H1 (cell line): Measurements from ENCODE around the gene C5orf52. TPM values are rescaled to one million over a fixed set of nuclear protein-coding genes. Genes with fewer than 3 reads are reported as not detected.

ENCODE experiments used
- CTCF ChIA-PET: fragments of 300-600 bp; sonication (Branson Sonifier 250); formaldehyde crosslinking; loops from one replicate; lab custom pipeline; 2021; ENCODE audit not compliant: partially characterized antibody; lab: Charles Lee
- POLR2A ChIA-PET: fragments of 300-600 bp; sonication (Branson Sonifier 250); formaldehyde crosslinking; loops from one replicate; lab custom pipeline; 2021; ENCODE audit warnings: inconsistent platforms; ENCODE audit not compliant: partially characterized antibody; lab: Charles Lee
- DNase-seq, 2 experiments: peaks; one replicate each; pipeline versions ENCODE4 v3.0.0 to v3.0.0-alpha.2; 2010 to 2022; ENCODE audit warnings: low spot score in 2 of 2, low read depth in 1 of 2, mixed read lengths in 1 of 2
- FAIRE-seq: peaks from 2 replicates; lab custom pipeline; 2011; peaks lifted over from hg19 to GRCh38; lab: Jason Lieb, UNC
- H2AFZ ChIP-seq: 2 replicates; pipeline ENCODE4 v1.8.1; 2012; ENCODE audit warnings: low read length, inconsistent platforms
- H2AK5ac ChIP-seq: 2 replicates; pipeline ENCODE4 v1.6.1; 2013; ENCODE audit warnings: low read depth, low read length
- H2BK120ac ChIP-seq: replicated peaks from 2 replicates; pipeline ENCODE3; 2013; ENCODE audit warnings: low read depth, low read length, inconsistent platforms
- H2BK12ac ChIP-seq: 2 replicates; pipeline ENCODE4 v1.6.1; 2013; ENCODE audit warnings: low read depth, low read length
- H2BK15ac ChIP-seq: 2 replicates; pipeline ENCODE4 v1.6.1; 2013; ENCODE audit warnings: low read length
- H2BK20ac ChIP-seq: 2 replicates; pipeline ENCODE4 v1.6.1; 2013; ENCODE audit warnings: low read length
- H2BK5ac ChIP-seq: 2 replicates; pipeline ENCODE4 v1.6.1; 2013; ENCODE audit warnings: low read depth, low read length
- H3K14ac ChIP-seq: 2 replicates; pipeline ENCODE4 v1.6.1; 2013; ENCODE audit warnings: inconsistent platforms; ENCODE audit not compliant: insufficient read length
- H3K18ac ChIP-seq: 2 replicates; pipeline ENCODE4 v1.6.1; 2013; ENCODE audit warnings: low read length; ENCODE audit errors: extremely low read depth
- H3K23ac ChIP-seq: 2 replicates; pipeline ENCODE4 v1.6.1; 2013; ENCODE audit warnings: inconsistent platforms; ENCODE audit not compliant: insufficient read length
- H3K23me2 ChIP-seq: 2 replicates; pipeline ENCODE4 v1.6.1; 2013; ENCODE audit warnings: low read depth, low read length
- H3K27ac ChIP-seq: 2 replicates; pipeline ENCODE4 v1.6.1; 2011; ENCODE audit warnings: low read depth, low read length, inconsistent platforms
- H3K27me3 ChIP-seq, 4 experiments: replicated peaks in 1 of 4; 1 replicate in 1 of 4; 2 replicates in 3 of 4; pipeline versions ENCODE4 v1.6.1 to v1.8.1; 2011 to 2013; ENCODE audit warnings: low read length in 3 of 4, mild to moderate bottlenecking in 3 of 4, inconsistent platforms in 2 of 4, mixed read lengths in 2 of 4, moderate library complexity in 1 of 4; ENCODE audit not compliant: control insufficient read depth in 3 of 4, insufficient read depth in 3 of 4; ENCODE audit errors: extremely low read depth in 1 of 4
- H3K36me3 ChIP-seq, 4 experiments: 2 replicates each; pipeline versions ENCODE4 v1.6.1 to v1.8.1; 2011 to 2013; ENCODE audit warnings: mild to moderate bottlenecking in 4 of 4, low read length in 3 of 4, moderate library complexity in 2 of 4, control low read depth in 1 of 4, inconsistent platforms in 1 of 4; ENCODE audit not compliant: insufficient read depth in 4 of 4, control insufficient read depth in 2 of 4
- H3K4ac ChIP-seq: replicated peaks from 2 replicates; pipeline ENCODE3; 2013; ENCODE audit warnings: low read length, low read depth, mixed read lengths, inconsistent platforms; ENCODE audit not compliant: insufficient read length
- H3K4me1 ChIP-seq, 4 experiments: replicated peaks in 1 of 4; 1 replicate in 1 of 4; 2 replicates in 3 of 4; pipeline versions ENCODE4 v1.6.1 to v1.8.1; 2011 to 2013; ENCODE audit warnings: low read length in 3 of 4, inconsistent platforms in 2 of 4, mixed read lengths in 1 of 4; ENCODE audit not compliant: insufficient read depth in 4 of 4, control insufficient read depth in 3 of 4
- H3K4me2 ChIP-seq, 2 experiments: 2 replicates each; pipeline versions ENCODE4 v1.6.1 to v1.8.1; 2011 to 2013; ENCODE audit warnings: low read depth in 2 of 2, low read length in 2 of 2, control low read depth in 1 of 2, inconsistent platforms in 1 of 2, mild to moderate bottlenecking in 1 of 2; ENCODE audit not compliant: insufficient read depth in 1 of 2
- H3K4me3 ChIP-seq, 4 experiments: fragments of 200-600, 300-600 bp in 1 of 4; sonication (generic), shearing (Covaris generic), sonication (Bioruptor Twin) in 1 of 4; 2 replicates each; pipeline versions ENCODE4 v1.5.1 to v1.8.1; 2011 to 2016; ENCODE audit warnings: low read length in 4 of 4, low read depth in 3 of 4, control low read depth in 2 of 4, inconsistent platforms in 2 of 4, mild to moderate bottlenecking in 2 of 4, mixed read lengths in 1 of 4, moderate library complexity in 1 of 4; ENCODE audit not compliant: insufficient read depth in 2 of 4; ENCODE audit errors: extremely low read depth in 1 of 4
- H3K56ac ChIP-seq: replicated peaks from 2 replicates; pipeline ENCODE3; 2013; ENCODE audit warnings: low read depth, mild to moderate bottlenecking, mixed read lengths, low read length, inconsistent platforms; ENCODE audit not compliant: insufficient read length
- H3K79me1 ChIP-seq: 2 replicates; pipeline ENCODE4 v1.6.1; 2013; ENCODE audit warnings: low read depth, low read length, control low read depth
- H3K79me2 ChIP-seq, 2 experiments: 2 replicates each; pipeline versions ENCODE4 v1.6.1 to v1.8.1; 2012 to 2013; ENCODE audit warnings: low read length in 2 of 2, mild to moderate bottlenecking in 2 of 2, inconsistent platforms in 1 of 2; ENCODE audit not compliant: insufficient read depth in 2 of 2, control insufficient read depth in 1 of 2
- H3K9ac ChIP-seq, 4 experiments: replicated peaks in 1 of 4; 1 replicate in 1 of 4; 2 replicates in 3 of 4; pipeline versions ENCODE4 v1.6.1 to v1.8.1; 2011 to 2013; ENCODE audit warnings: low read depth in 3 of 4, low read length in 3 of 4, control low read depth in 2 of 4, mild to moderate bottlenecking in 2 of 4, moderate library complexity in 2 of 4, inconsistent platforms in 1 of 4; ENCODE audit errors: extremely low read depth in 1 of 4
- H3K9me3 ChIP-seq, 2 experiments: 2 replicates each; pipeline versions ENCODE4 v1.6.1 to v1.8.1; 2012 to 2013; ENCODE audit warnings: mild to moderate bottlenecking in 2 of 2, moderate library complexity in 2 of 2, control low read depth in 1 of 2, inconsistent platforms in 1 of 2, low read depth in 1 of 2, low read length in 1 of 2, mixed read lengths in 1 of 2; ENCODE audit not compliant: insufficient read depth in 2 of 2
- H4K20me1 ChIP-seq, 2 experiments: replicated peaks in 1 of 2; 2 replicates each; pipeline versions ENCODE3 to v1.8.1; 2011 to 2013; ENCODE audit warnings: inconsistent platforms in 2 of 2, low read length in 2 of 2, mild to moderate bottlenecking in 1 of 2; ENCODE audit not compliant: insufficient read depth in 2 of 2, control insufficient read depth in 1 of 2
- H4K5ac ChIP-seq: 2 replicates; pipeline ENCODE4 v1.6.1; 2013; ENCODE audit warnings: low read length, low read depth, mixed read lengths, inconsistent platforms; ENCODE audit not compliant: insufficient read length
- H4K8ac ChIP-seq: 2 replicates; pipeline ENCODE4 v1.8.0; 2013; ENCODE audit warnings: mild to moderate bottlenecking, moderate library complexity, low read length, inconsistent platforms; ENCODE audit not compliant: insufficient read depth; ENCODE audit errors: extremely low read depth
- H4K91ac ChIP-seq: replicated peaks from 2 replicates; pipeline ENCODE3; 2013; ENCODE audit warnings: low read length, mixed read lengths, inconsistent platforms; ENCODE audit not compliant: insufficient read length
- BRCA1 ChIP-seq: IDR thresholded peaks from 2 replicates; pipeline ENCODE4 v1.6.1; 2012; ENCODE audit warnings: low read depth, low read length, improper control_type of control experiment
- CBX5 ChIP-seq: fragments of 300-800, 300-1000 bp; sonication (generic); IDR thresholded peaks from 2 replicates; pipeline ENCODE4 v1.7.1; 2016; ENCODE audit warnings: antibody characterized with exemption, low read length, low read depth
- CBX8 ChIP-seq: fragments of 300-800, 300-1000 bp; sonication (generic); IDR thresholded peaks from 2 replicates; pipeline ENCODE4 v1.7.1; 2016; ENCODE audit warnings: low read depth, low read length, borderline replicate concordance
- CTBP2 ChIP-seq: IDR thresholded peaks from 2 replicates; pipeline ENCODE4 v1.7.0; 2011; ENCODE audit warnings: borderline replicate concordance, mild to moderate bottlenecking, moderate library complexity, mixed read lengths, low read length; ENCODE audit not compliant: insufficient read depth, insufficient read length
- HDAC2 ChIP-seq, 2 experiments: fragments of 300-600 bp in 1 of 2; sonication (generic) in 1 of 2; IDR thresholded peaks; 2 replicates each; pipeline ENCODE4 v1.6.1; 2011 to 2012; ENCODE audit warnings: low read depth in 2 of 2, low read length in 2 of 2, mild to moderate bottlenecking in 2 of 2, moderate library complexity in 2 of 2, borderline replicate concordance in 1 of 2, inconsistent platforms in 1 of 2
- JUN ChIP-seq: IDR thresholded peaks from 2 replicates; pipeline ENCODE4 v1.6.1; 2011; ENCODE audit warnings: low read depth, mild to moderate bottlenecking, improper control_type of control experiment, low read length
- RFX5 ChIP-seq: IDR thresholded peaks from 2 replicates; pipeline ENCODE4 v1.6.1; 2011; ENCODE audit warnings: low read depth, low read length, improper control_type of control experiment, borderline replicate concordance
- SAP30 ChIP-seq: fragments of 300-600 bp; sonication (generic); IDR thresholded peaks from 2 replicates; pipeline ENCODE4 v1.7.1; 2012; ENCODE audit warnings: low read length, moderate library complexity, mild to moderate bottlenecking, inconsistent platforms; ENCODE audit not compliant: insufficient read depth, insufficient replicate concordance
- SIN3A ChIP-seq, 2 experiments: IDR thresholded peaks in 1 of 2; conservative IDR thresholded peaks in 1 of 2; 2 replicates each; pipeline ENCODE4 v1.6.1; 2011 to 2012; ENCODE audit warnings: low read length in 2 of 2, improper control_type of control experiment in 1 of 2, low read depth in 1 of 2, mild to moderate bottlenecking in 1 of 2
- TAF7 ChIP-seq: optimal IDR thresholded peaks from 2 replicates; pipeline ENCODE3; 2011; ENCODE audit warnings: low read depth, mild to moderate bottlenecking, inconsistent platforms, low read length, moderate library complexity, borderline replicate concordance
- YY1 ChIP-seq: IDR thresholded peaks from 2 replicates; pipeline ENCODE4 v1.6.1; 2011; ENCODE audit warnings: low read depth, mild to moderate bottlenecking, low read length
- polyA plus RNA-seq, 7 experiments: library from polyadenylated mRNA; depleted of rRNA in 3 of 7; stranded (reverse) in 5 of 7; unstranded in 2 of 7; fragments of >200 nt in 5 of 7; fragments of 200-250 nt in 2 of 7; gene quantifications; 1 replicate in 5 of 7; 2 replicates in 1 of 7; 4 replicates in 1 of 7; pipeline versions ENCODE4 v1.2.1 to v1.2.3, GENCODE V29; 2011 to 2013; ENCODE audit warnings: missing spikeins in 2 of 7, mixed read lengths in 2 of 7
- total RNA-seq: library from RNA; stranded (reverse); fragmentation: NEBNext Ultra II Directional; extraction: Animal tissue kit (Norgen Biotek cat#: 25700); gene quantifications from 2 replicates; pipeline ENCODE4 v1.2.1, GENCODE V29; 2021
- TF ChIP-seq, protein P1 (sequence below): IDR thresholded peaks from 2 replicates; pipeline ENCODE4 v1.6.1; 2011; ENCODE audit warnings: low read length, improper control_type of control experiment
- TF ChIP-seq, protein P2 (sequence below): IDR thresholded peaks from 2 replicates; pipeline ENCODE4 v1.6.1; 2012; ENCODE audit warnings: inconsistent platforms

Gene C5orf52
- total and polyA plus RNA-seq, 2 of the 8 experiments (the other 6 are each of a cell fraction or from before 2014, with no cell fraction given) = not detected

DNA sequence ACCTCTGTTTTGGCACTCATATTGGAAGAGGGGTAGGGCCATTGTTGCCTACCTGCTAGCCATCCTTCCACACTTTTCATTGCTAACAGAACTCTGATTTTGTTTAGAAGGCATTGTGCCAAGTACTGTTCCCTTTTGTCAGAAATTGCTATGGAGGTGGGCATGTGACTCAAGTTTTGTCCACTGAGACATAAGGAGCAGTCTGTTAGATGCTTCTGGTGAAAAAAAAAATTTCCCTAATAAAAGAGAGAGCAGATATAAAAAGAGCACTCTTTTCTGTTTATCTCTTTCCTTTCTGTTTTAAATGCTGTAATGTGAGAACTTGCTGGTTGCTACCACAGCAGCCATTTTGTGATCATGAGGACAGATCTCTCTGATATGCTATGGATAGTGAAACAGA is 38.0 kb downstream of the C5orf52 start:
- Histone ChIP-seq H2AFZ (no peak overlapping the region), H3K14ac (no peak overlapping the region), H3K4me3 (no peak overlapping the region), H3K18ac (no peak overlapping the region), H2BK12ac (no peak overlapping the region), H3K9me3 (no peaks in the 10 kb centered on the region), H4K91ac (no peak overlapping the region), H4K5ac (no peak overlapping the region), H2BK120ac (no peak overlapping the region), H3K79me1 (no peaks in the 10 kb centered on the region), H3K4me2 (no peak overlapping the region), H4K8ac (no peak overlapping the region), H2BK20ac (no peak overlapping the region), H2BK15ac (no peak overlapping the region), H3K9ac (no peak overlapping the region; a peak in 1 of 7 replicates), H3K23me2 (no peaks in the 10 kb centered on the region), H3K56ac (no peak overlapping the region), H4K20me1 (no peaks in the 10 kb centered on the region), H3K4me1 (no peaks in the 10 kb centered on the region), H3K27ac (no peak overlapping the region), H2BK5ac (no peak overlapping the region), H2AK5ac (no peak overlapping the region), H3K4ac (no peak overlapping the region), H3K36me3 (no peaks in the 10 kb centered on the region), H3K23ac (no peak overlapping the region), H3K79me2 (no peaks in the 10 kb centered on the region), H3K27me3 (no peaks in the 10 kb centered on the region)
- ChIA-PET CTCF (interaction anchor here (1.5 kb wide), 1 partner anchor 9 kb away, joined by 5 read pairs; no protein-coding TSS in a partner anchor), POLR2A (no interaction called here)
- FAIRE-seq = no peak
- no peak for DNase-seq
- no peak for TF ChIP-seq YY1
- TF ChIP-seq BRCA1 = no peak
- no peak for TF ChIP-seq RFX5
- TF ChIP-seq TAF7 = no peak
- no peak for TF ChIP-seq SAP30
- TF ChIP-seq, protein P1, sequence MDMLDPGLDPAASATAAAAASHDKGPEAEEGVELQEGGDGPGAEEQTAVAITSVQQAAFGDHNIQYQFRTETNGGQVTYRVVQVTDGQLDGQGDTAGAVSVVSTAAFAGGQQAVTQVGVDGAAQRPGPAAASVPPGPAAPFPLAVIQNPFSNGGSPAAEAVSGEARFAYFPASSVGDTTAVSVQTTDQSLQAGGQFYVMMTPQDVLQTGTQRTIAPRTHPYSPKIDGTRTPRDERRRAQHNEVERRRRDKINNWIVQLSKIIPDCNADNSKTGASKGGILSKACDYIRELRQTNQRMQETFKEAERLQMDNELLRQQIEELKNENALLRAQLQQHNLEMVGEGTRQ = no peak
- no peak for TF ChIP-seq CBX5
- no peak for TF ChIP-seq JUN
- TF ChIP-seq, protein P2, sequence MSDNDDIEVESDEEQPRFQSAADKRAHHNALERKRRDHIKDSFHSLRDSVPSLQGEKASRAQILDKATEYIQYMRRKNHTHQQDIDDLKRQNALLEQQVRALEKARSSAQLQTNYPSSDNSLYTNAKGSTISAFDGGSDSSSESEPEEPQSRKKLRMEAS = no peak
- TF ChIP-seq CBX8 = no peak
- no peak for TF ChIP-seq SIN3A (conservative IDR thresholded peaks at IDR 0.05 in 1 of 2, IDR thresholded peaks at IDR 0.05 in 1 of 2; ENCODE audit: low read depth in 1 of 2, low read length in 2 of 2)
- TF ChIP-seq HDAC2 (IDR thresholded peaks at IDR 0.05; ENCODE audit: borderline replicate concordance in 1 of 2, low read depth in 2 of 2, low read length in 2 of 2) = no peak
- no peak for TF ChIP-seq CTBP2
